HepG2 (cell line): ENCODE measurements around the gene CRY1. TPM values are rescaled to one million over a fixed set of nuclear protein-coding genes. Genes with fewer than 3 reads are reported as not detected.

ENCODE experiments used
- ATAC-seq: fragments of 200-7000 bp; cut with Tn5 transposase; 3 replicates; pipeline ENCODE4 v1.9.1; 2020; ENCODE audit warnings: mild to moderate bottlenecking, moderate library complexity
- BruUV-seq: library from RNA; stranded (reverse); fragments of 400-500 nt; replicated peaks from 2 replicates; lab custom pipeline; 2021; lab: Mats Ljungman, UMichigan
- CTCF ChIA-PET: fragments of 300-600 bp; formaldehyde crosslinking; extraction: SDS; loops from one replicate; lab custom pipeline; 2021; ENCODE audit warnings: low total read pairs, inconsistent platforms, low intra/inter-chr PET ratio; lab: Yijun Ruan, JAX
- POLR2A ChIA-PET: fragments of 350-600 bp; sonication (Branson Sonifier 250); formaldehyde crosslinking; loops from one replicate; lab custom pipeline; 2020; ENCODE audit warnings: antibody characterized with exemption, inconsistent platforms; lab: Yijun Ruan, JAX
- DNase-seq: peaks from one replicate; pipeline ENCODE4 v3.0.0-alpha.2; 2015; ENCODE audit warnings: low spot score
- FAIRE-seq: peaks from 3 replicates; lab custom pipeline; 2011; peaks lifted over from hg19 to GRCh38; lab: Jason Lieb, UNC
- H2AFZ ChIP-seq: one replicate; pipeline ENCODE4 v1.6.1; 2011; ENCODE audit warnings: low read length, inconsistent platforms
- H3K27ac ChIP-seq: fragments of 300-600 bp; 3 replicates; pipeline ENCODE4 v1.8.0; 2011; ENCODE audit warnings: mixed run types, mild to moderate bottlenecking, mixed read lengths, low read length, inconsistent platforms; ENCODE audit not compliant: insufficient read depth; ENCODE audit errors: extremely low read length
- H3K27me3 ChIP-seq, 2 experiments: fragments of 200-600 bp in 1 of 2; 2 replicates in 1 of 2; 3 replicates in 1 of 2; pipeline versions ENCODE4 v1.6.0 to v1.8.0; 2011; ENCODE audit warnings: low read length in 2 of 2, mild to moderate bottlenecking in 2 of 2, moderate library complexity in 2 of 2, inconsistent platforms in 1 of 2; ENCODE audit not compliant: insufficient read depth in 2 of 2, control insufficient read depth in 1 of 2
- H3K36me3 ChIP-seq, 2 experiments: fragments of 200-600 bp in 1 of 2; replicated peaks in 1 of 2; 2 replicates in 1 of 2; 3 replicates in 1 of 2; pipeline versions ENCODE4 v1.5.1 to v1.8.0; 2011; ENCODE audit warnings: low read length in 2 of 2, inconsistent platforms in 1 of 2; ENCODE audit not compliant: insufficient read depth in 2 of 2, control insufficient read depth in 1 of 2
- H3K4me1 ChIP-seq: 2 replicates; pipeline ENCODE4 v1.5.1; 2012; ENCODE audit warnings: low read length, inconsistent platforms; ENCODE audit not compliant: insufficient read depth
- H3K4me2 ChIP-seq: 2 replicates; pipeline ENCODE4 v1.6.0; 2011; ENCODE audit warnings: low read depth, low read length, inconsistent platforms
- H3K4me3 ChIP-seq, 3 experiments: fragments of 200-600 bp in 1 of 3; sonication (generic), shearing (Covaris generic) in 1 of 3; replicated peaks in 1 of 3; 2 replicates each; pipeline ENCODE4 v1.5.1; 2011 to 2016; ENCODE audit warnings: low read length in 3 of 3, inconsistent platforms in 2 of 3, low read depth in 2 of 3, mild to moderate bottlenecking in 2 of 3, control low read depth in 1 of 3, mixed read lengths in 1 of 3; ENCODE audit not compliant: insufficient read depth in 1 of 3
- H3K79me2 ChIP-seq: one replicate; pipeline ENCODE4 v1.6.1; 2011; ENCODE audit warnings: low read length, inconsistent platforms; ENCODE audit not compliant: insufficient read depth
- H3K9ac ChIP-seq: 2 replicates; pipeline ENCODE4 v1.6.0; 2011; ENCODE audit warnings: mild to moderate bottlenecking, low read depth, low read length, inconsistent platforms; ENCODE audit not compliant: insufficient read depth
- H3K9me3 ChIP-seq: 2 replicates; pipeline ENCODE4 v1.5.1; 2012; ENCODE audit warnings: mild to moderate bottlenecking, low read length
- H4K20me1 ChIP-seq: 2 replicates; pipeline ENCODE4 v1.6.0; 2011; ENCODE audit warnings: inconsistent platforms, mild to moderate bottlenecking, low read length, moderate library complexity; ENCODE audit not compliant: insufficient read depth
- FOSL2 ChIP-seq: sonication (generic); formaldehyde crosslinking; IDR thresholded peaks from 2 replicates; pipeline ENCODE4 v1.4.0; 2020; ENCODE audit warnings: missing genetic modification reagents
- SALL1 ChIP-seq: sonication (generic); formaldehyde crosslinking; IDR thresholded peaks from 2 replicates; pipeline ENCODE4 v1.8.0; 2022; ENCODE audit warnings: mild to moderate bottlenecking, missing genetic modification reagents
- ZBTB38 ChIP-seq: sonication (generic); formaldehyde crosslinking; IDR thresholded peaks from 2 replicates; pipeline ENCODE4 v1.5.1; 2020; ENCODE audit warnings: mild to moderate bottlenecking, missing genetic modification reagents
- ZNF460 ChIP-seq: sonication (generic); formaldehyde crosslinking; IDR thresholded peaks from 2 replicates; pipeline ENCODE4 v1.5.1; 2020; ENCODE audit warnings: missing genetic modification reagents, mild to moderate bottlenecking, borderline replicate concordance
- WGBS: methylation state at CpG from one replicate; pipeline ENCODE4 v1.1.6; 2017; ENCODE audit warnings: low lambda C conversion rate; 5-methylcytosine and 5-hydroxymethylcytosine counted together
- in situ Hi-C: cut with HindIII; loops from 2 replicates; pipeline ENCODE4 v1.10.0; 2017; ENCODE audit warnings: low pct_unique_long_range_greater_than_20kb; ENCODE audit not compliant: extremely low pct_ligation_motif_present
- intact Hi-C: fragments of 100-400 bp; cut with micrococcal nuclease; formaldehyde crosslinking; loops from one replicate; pipeline ENCODE4 v1.10.0; 2022; ENCODE audit not compliant: unreplicated experiment
- polyA plus RNA-seq, 8 experiments: library from polyadenylated mRNA; depleted of rRNA in 3 of 8; stranded (reverse) in 7 of 8; unstranded in 1 of 8; fragments of >200 nt; fragmentation: Illumina TruSeq in 4 of 8; extraction: Trizol in 4 of 8; gene quantifications; 2 replicates each; pipeline versions ENCODE4 v1.2.1 to v1.2.3, GENCODE V29; 2011 to 2016; ENCODE audit warnings: low read depth in 4 of 8, missing spikeins in 1 of 8, mixed read lengths in 1 of 8; ENCODE audit not compliant: insufficient read depth in 1 of 8
- total RNA-seq, 5 experiments: library from RNA; depleted of rRNA; stranded (reverse); fragments of >200 nt; fragmentation: Illumina TruSeq; extraction: Trizol; gene quantifications; 2 replicates each; pipeline ENCODE4 v1.2.3, GENCODE V29; 2016; ENCODE audit warnings: low read depth in 1 of 5
- TF ChIP-seq, protein P1 (sequence below): sonication (generic); formaldehyde crosslinking; IDR thresholded peaks from 2 replicates; pipeline ENCODE4 v1.4.0; 2020; ENCODE audit warnings: mild to moderate bottlenecking, missing genetic modification reagents, borderline replicate concordance
- TF ChIP-seq, protein P2 (sequence below): sonication (generic); formaldehyde crosslinking; IDR thresholded peaks from 2 replicates; pipeline ENCODE4 v1.4.0; 2020; ENCODE audit warnings: mild to moderate bottlenecking, missing genetic modification reagents
- TF ChIP-seq, protein P3 (sequence below): sonication (generic); formaldehyde crosslinking; IDR thresholded peaks from 2 replicates; pipeline ENCODE4 v1.4.0; 2020; ENCODE audit warnings: mild to moderate bottlenecking, missing genetic modification reagents

CRY1 gene
- total and polyA plus RNA-seq, 2 of the 13 experiments (the other 11 are each of a cell fraction or from before 2014, with no cell fraction given) = 11.4 to 13.9 TPM

DNA sequence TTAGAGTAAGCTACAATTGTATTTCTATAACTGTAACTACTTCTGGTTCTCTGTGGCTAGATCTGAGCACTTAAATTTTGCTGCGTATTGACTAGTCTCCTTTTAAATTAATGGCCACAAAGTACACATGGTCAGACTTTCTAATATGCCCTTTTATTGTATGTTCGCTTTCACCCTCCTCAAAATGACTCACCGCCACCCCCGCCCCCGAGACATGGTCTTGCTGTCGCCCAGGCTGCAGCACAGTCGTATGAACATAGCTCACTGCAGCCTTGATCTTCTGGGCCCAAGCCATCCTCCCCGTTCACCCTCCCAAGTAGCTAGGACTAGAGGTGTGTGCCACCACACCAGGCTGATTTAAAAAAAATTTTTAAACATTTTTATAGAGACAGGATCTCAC lies 118.3 kb downstream of the CRY1 start:
- H3K79me2 ChIP-seq = peaks cover 5% of the 10 kb centered on the region
- peak overlapping the region; percentile 75 for H3K27ac ChIP-seq
- 62% methylated on average over 8 of the region's 8 CpGs for WGBS
- H3K27me3 ChIP-seq = no peaks in the 10 kb centered on the region
- H4K20me1 ChIP-seq = peaks cover 6% of the 10 kb centered on the region; the same call in 1 of the 2 replicates
- in situ Hi-C loops = no loop called here
- ChIA-PET POLR2A (interaction anchor here (0.6 to 5.5 kb wide), 5 partner anchors 12 to 569 kb away, joined by 3 to 50 read pairs (median 3); partner anchors contain the start of genes MTERF2 and TMEM263), CTCF (no interaction called here)
- intact Hi-C loops = no loop called here
- DNase-seq = no peak
- no peak overlapping the region for H3K9ac ChIP-seq
- H3K9me3 ChIP-seq = no peaks in the 10 kb centered on the region
- no peak for FAIRE-seq
- H3K4me3 ChIP-seq = no peak overlapping the region
- peaks cover 91% of the 10 kb centered on the region for H3K4me1 ChIP-seq
- BruUV-seq = no TSS peak
- peaks cover 3 to 10% of the 10 kb centered on the region in 2 experiments for H3K36me3 ChIP-seq
- peak; percentile 29 for ATAC-seq
- no peak overlapping the region for H2AFZ ChIP-seq
- peak overlapping the region; percentile 62 for H3K4me2 ChIP-seq
- TF ChIP-seq, protein P1, sequence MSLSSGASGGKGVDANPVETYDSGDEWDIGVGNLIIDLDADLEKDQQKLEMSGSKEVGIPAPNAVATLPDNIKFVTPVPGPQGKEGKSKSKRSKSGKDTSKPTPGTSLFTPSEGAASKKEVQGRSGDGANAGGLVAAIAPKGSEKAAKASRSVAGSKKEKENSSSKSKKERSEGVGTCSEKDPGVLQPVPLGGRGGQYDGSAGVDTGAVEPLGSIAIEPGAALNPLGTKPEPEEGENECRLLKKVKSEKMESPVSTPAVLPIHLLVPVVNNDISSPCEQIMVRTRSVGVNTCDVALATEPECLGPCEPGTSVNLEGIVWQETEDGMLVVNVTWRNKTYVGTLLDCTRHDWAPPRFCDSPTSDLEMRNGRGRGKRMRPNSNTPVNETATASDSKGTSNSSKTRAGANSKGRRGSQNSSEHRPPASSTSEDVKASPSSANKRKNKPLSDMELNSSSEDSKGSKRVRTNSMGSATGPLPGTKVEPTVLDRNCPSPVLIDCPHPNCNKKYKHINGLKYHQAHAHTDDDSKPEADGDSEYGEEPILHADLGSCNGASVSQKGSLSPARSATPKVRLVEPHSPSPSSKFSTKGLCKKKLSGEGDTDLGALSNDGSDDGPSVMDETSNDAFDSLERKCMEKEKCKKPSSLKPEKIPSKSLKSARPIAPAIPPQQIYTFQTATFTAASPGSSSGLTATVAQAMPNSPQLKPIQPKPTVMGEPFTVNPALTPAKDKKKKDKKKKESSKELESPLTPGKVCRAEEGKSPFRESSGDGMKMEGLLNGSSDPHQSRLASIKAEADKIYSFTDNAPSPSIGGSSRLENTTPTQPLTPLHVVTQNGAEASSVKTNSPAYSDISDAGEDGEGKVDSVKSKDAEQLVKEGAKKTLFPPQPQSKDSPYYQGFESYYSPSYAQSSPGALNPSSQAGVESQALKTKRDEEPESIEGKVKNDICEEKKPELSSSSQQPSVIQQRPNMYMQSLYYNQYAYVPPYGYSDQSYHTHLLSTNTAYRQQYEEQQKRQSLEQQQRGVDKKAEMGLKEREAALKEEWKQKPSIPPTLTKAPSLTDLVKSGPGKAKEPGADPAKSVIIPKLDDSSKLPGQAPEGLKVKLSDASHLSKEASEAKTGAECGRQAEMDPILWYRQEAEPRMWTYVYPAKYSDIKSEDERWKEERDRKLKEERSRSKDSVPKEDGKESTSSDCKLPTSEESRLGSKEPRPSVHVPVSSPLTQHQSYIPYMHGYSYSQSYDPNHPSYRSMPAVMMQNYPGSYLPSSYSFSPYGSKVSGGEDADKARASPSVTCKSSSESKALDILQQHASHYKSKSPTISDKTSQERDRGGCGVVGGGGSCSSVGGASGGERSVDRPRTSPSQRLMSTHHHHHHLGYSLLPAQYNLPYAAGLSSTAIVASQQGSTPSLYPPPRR (CRISPR knock-in tag) = peak; percentile 31; the same call in 1 of the 2 replicates
- TF ChIP-seq ZNF460 (CRISPR knock-in tag) = peak; percentile 87; the same call in 1 of the 2 replicates
- TF ChIP-seq SALL1 (CRISPR knock-in tag) = peak; percentile 40; the same call in 1 of the 2 replicates
- TF ChIP-seq, protein P2, sequence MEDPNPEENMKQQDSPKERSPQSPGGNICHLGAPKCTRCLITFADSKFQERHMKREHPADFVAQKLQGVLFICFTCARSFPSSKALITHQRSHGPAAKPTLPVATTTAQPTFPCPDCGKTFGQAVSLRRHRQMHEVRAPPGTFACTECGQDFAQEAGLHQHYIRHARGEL (CRISPR knock-in tag) = no peak
- TF ChIP-seq, protein P3, sequence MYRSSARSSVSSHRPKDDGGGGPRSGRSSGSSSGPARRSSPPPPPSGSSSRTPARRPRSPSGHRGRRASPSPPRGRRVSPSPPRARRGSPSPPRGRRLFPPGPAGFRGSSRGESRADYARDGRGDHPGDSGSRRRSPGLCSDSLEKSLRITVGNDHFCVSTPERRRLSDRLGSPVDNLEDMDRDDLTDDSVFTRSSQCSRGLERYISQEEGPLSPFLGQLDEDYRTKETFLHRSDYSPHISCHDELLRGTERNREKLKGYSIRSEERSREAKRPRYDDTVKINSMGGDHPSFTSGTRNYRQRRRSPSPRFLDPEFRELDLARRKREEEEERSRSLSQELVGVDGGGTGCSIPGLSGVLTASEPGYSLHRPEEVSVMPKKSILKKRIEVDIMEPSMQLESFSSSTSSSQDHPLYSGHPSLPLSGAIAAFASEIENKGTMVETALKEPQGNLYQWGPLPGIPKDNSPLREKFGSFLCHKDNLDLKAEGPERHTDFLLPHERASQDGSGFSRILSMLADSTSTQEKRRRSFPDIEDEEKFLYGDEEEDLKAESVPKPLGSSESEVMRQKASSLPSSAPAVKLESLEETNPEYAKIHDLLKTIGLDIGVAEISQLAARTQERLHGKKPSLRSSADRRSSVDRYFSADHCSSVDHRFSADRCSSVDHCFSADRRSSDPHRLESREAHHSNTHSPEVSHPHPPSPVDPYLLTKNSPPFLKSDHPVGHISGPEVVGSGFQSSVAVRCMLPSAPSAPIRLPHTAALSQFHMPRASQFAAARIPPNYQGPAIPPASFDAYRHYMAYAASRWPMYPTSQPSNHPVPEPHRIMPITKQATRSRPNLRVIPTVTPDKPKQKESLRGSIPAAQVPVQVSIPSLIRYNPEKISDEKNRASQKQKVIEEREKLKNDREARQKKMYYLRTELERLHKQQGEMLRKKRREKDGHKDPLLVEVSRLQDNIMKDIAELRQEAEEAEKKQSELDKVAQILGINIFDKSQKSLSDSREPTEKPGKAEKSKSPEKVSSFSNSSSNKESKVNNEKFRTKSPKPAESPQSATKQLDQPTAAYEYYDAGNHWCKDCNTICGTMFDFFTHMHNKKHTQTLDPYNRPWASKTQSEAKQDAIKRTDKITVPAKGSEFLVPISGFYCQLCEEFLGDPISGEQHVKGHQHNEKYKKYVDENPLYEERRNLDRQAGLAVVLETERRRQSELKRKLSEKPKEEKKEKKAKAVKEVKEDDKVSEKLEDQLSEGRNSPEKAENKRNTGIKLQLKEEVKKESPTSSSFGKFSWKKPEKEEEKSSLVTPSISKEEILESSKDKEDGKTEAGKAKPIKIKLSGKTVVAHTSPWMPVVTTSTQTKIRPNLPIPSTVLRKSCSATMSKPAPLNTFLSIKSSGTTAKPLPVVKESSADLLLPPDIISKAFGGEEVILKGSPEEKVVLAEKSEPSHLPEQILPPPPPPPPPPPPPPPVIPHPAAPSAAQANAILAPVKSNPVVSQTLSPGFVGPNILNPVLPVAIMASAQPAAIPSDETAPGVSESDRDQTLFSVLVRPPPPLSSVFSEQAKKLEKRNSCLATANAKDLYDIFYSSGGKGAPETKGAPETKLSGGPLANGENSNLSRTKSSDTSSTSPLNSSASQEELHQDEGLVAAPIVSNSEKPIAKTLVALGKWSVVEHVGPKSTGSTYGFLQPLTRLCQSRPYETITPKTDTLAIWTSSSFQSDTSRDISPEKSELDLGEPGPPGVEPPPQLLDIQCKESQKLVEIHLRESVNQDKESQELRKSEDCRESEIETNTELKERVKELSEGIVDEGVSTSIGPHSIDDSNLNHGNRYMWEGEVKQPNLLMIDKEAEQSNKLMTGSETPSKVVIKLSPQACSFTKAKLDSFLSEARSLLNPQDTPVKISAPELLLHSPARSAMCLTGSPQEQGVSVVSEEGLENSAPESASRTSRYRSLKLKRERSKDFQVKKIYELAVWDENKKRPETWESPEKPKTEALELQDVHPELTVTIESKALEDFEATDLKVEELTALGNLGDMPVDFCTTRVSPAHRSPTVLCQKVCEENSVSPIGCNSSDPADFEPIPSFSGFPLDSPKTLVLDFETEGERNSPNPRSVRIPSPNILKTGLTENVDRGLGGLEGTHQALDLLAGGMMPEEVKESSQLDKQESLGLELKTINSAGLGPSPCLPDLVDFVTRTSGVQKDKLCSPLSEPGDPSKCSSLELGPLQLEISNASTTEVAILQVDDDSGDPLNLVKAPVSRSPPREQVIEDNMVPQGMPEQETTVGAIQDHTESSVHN (CRISPR knock-in tag) = no peak
- peak; percentile 80 for TF ChIP-seq ZBTB38 (CRISPR knock-in tag)
- TF ChIP-seq FOSL2 (CRISPR knock-in tag) = peak; percentile 89
